ENCODE results near the gene TLDC2.
A peak's percentile ranks its signal among the peaks of the same experiment; 100 is the strongest.
"Not testable (repeated sequence)": the region's sequence is repeated elsewhere in the genome, so short reads cannot be mapped to it uniquely, and the experiment has no call there.

Gene TLDC2

DNA sequence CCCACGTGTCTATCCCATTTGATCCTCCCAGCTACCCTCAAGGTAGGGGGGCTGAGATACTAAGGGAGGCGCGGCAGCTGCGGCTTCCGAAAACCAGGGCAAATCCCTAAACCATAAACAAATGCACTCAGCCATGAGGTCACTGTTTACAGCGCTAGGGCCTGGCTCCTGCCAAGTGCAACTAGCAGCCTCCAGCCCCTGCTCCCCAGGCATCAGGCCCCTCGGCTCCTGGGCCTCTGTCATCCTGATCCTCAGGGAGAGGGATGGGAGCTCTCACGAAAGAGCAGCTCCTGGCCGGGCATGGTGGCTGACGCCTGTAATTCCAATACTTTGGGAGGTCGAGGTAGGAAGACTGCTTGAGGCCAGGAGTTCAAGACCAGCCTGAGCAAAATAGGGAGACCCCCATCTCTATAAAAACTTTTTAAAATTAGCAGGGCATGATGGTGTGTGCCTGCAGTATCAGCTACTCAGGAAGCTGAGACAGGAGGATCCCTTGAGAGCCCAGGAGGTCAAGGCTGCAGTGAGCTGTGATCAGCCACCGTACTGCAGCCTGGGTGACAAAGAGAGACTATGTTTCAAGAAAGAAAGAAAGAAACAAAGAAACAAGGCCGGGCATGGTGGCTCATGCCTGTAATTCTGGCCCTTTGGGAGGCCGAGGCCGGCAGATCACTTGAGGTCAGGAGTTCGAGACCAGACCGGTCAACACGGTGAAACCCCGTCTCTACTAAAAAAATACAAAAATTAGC, 42.5 kb upstream of the TLDC2 start:
- H3K4me3 ChIP-seq (replicated peaks; ENCODE audit: low read depth, low read length) = no peak overlapping the region
- DNase-seq (ENCODE audit: extremely low read depth, low read depth) = no peak
- TF ChIP-seq, protein P1, sequence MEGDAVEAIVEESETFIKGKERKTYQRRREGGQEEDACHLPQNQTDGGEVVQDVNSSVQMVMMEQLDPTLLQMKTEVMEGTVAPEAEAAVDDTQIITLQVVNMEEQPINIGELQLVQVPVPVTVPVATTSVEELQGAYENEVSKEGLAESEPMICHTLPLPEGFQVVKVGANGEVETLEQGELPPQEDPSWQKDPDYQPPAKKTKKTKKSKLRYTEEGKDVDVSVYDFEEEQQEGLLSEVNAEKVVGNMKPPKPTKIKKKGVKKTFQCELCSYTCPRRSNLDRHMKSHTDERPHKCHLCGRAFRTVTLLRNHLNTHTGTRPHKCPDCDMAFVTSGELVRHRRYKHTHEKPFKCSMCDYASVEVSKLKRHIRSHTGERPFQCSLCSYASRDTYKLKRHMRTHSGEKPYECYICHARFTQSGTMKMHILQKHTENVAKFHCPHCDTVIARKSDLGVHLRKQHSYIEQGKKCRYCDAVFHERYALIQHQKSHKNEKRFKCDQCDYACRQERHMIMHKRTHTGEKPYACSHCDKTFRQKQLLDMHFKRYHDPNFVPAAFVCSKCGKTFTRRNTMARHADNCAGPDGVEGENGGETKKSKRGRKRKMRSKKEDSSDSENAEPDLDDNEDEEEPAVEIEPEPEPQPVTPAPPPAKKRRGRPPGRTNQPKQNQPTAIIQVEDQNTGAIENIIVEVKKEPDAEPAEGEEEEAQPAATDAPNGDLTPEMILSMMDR (IDR thresholded peaks at IDR 0.05; ENCODE audit: low read depth, low read length, missing control alignments) = no peak

DNA sequence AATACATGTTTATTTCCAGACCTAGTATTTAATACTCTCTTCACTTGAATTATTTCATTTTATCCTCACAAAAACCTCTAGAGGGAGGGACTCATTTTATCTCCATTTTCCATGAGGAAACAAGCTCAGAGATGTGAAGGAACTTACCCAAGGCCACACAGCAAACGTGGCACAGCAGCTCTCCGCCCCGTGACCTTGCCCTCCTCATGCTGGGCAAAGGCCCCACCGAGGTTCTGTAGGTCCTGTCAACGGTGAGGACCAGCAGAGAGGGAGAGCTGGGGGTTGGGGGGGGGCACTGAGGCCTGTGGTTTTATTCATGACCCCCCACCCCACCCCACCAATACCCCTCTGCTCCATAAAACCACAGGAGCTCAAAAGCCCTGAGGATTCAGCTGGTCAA, 40.9 kb upstream of the TLDC2 start:
- peak overlapping the region; percentile 11; the same call in 1 of the 2 replicates for H3K4me3 ChIP-seq (replicated peaks; ENCODE audit: low read depth, low read length)
- TF ChIP-seq, protein P1 (IDR thresholded peaks at IDR 0.05; ENCODE audit: low read depth, low read length, missing control alignments) = no peak
- no peak for DNase-seq (ENCODE audit: extremely low read depth, low read depth)

DNA sequence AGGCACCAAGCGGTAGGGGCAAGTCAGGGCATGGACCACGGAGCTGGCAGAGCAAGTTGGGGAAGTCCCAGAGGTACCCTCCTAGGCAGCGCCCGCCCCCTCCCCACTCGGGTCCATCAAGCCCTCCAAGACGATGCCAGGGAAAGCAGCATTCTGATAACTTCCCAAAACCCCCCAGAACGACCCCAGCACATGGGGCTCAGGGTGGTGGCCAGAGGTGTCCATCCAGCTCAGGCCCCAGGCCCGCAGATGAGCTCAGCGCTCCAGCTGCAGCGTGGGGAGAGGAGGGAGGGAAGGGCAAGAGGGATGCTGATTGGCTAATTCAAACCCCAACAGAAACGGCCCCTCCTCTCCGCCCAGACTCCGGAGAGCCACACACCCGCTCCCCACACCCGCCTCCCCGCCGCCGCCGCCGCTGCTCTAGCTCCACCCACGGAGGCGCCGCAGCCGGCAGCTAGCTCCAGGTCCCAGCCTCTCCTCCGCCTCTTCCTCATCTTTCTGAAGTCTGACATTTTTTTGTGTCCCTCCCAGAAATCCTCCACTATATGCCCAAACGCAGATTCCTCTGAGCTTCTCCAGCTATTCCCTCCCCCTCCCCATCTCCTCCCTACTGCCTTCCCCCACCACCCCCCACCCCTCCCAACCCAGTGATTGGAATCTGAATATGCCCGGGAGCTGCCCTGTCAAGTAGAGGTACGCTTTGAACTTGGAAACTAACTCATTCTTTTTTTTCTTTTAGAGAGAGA, 40.3 kb upstream of the TLDC2 start:
- DNase-seq (ENCODE audit: extremely low read depth, low read depth) = peak; percentile 89
- TF ChIP-seq, protein P1 (IDR thresholded peaks at IDR 0.05; ENCODE audit: low read depth, low read length, missing control alignments) = no peak
- H3K4me3 ChIP-seq (replicated peaks; ENCODE audit: low read depth, low read length) = peak overlapping the region; percentile 11; the same call in 1 of the 2 replicates

DNA sequence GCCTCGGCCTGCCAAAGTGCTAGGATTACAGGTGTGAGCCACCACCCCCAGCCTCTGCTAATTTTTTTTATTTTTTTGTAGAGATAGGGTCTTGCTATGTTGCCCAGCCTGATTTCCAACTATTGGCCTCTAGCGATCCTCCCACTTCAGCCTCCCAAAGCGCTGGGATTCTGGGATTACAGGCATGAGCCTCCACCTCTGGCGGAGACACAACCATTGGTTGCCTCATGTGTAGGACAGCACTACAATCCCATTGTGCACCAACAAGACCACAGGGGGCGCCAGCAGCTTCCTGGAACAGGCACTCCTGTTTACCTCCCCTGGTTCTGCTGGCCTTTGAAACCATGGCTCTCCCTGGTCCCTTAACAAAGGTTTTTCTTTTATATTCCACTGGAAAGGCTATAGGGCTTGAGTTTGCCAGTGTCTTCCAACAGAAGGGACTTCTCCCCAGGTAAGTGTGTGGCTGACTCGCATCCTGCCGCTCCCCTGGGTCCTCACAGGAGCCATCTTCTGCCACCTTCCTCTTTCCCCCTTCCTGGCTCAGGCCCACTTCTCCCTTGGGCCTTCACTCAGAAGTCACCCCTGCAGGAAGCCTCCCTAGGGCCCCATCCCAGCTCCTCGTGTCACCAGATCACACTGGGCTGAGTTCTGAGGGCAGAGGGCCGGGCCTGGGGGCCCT, 39.2 kb upstream of the TLDC2 start:
- no peak overlapping the region for H3K4me3 ChIP-seq (replicated peaks; ENCODE audit: low read depth, low read length)
- no peak for DNase-seq (ENCODE audit: extremely low read depth, low read depth)
- TF ChIP-seq, protein P1 (IDR thresholded peaks at IDR 0.05; ENCODE audit: low read depth, low read length, missing control alignments) = peak; percentile 70

DNA sequence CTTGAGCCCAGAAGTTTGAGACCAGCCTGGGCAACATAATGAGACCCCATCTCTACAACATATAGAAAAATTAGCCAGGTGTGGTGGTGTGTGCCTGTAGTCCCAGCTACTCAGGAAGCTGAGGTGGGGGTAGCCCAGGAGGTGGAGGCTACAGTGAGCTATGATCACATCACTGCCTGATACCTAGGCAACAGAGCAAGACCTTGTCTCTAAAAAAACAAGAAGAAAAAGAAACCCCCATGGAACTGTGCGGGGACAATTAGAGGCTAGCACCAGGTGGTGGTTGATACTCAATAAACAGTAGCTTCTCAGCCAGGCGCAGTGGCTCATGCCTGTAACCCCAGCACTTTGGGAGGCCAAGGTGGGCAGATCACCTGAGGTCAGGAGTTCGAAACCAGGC, 37.6 kb upstream of the TLDC2 start:
- H3K4me3 ChIP-seq (replicated peaks; ENCODE audit: low read depth, low read length); DNase-seq (ENCODE audit: extremely low read depth, low read depth): not testable (repeated sequence)

DNA sequence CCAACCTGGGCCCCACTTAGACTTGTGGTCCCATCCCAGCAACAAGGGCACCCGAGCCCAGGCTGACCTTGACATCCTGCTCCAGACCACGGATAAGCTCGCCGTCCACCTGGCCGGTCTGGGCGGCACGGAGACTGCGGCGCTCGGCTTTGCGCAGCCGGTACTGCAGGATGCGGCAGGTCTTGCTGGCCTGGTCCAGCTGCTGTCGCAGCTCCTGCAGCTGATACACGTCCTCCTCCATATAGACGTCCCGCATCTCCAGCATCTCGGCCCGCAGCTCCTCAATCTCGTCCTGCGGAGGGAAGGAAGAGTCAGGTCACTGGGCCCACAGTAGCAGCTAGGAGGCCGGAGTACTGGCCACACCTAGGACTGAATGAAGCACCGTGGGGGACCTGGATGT, 36.8 kb upstream of the TLDC2 start:
- TF ChIP-seq, protein P1 (IDR thresholded peaks at IDR 0.05; ENCODE audit: low read depth, low read length, missing control alignments) = no peak
- H3K4me3 ChIP-seq (replicated peaks; ENCODE audit: low read depth, low read length) = no peak overlapping the region
- no peak for DNase-seq (ENCODE audit: extremely low read depth, low read depth)

DNA sequence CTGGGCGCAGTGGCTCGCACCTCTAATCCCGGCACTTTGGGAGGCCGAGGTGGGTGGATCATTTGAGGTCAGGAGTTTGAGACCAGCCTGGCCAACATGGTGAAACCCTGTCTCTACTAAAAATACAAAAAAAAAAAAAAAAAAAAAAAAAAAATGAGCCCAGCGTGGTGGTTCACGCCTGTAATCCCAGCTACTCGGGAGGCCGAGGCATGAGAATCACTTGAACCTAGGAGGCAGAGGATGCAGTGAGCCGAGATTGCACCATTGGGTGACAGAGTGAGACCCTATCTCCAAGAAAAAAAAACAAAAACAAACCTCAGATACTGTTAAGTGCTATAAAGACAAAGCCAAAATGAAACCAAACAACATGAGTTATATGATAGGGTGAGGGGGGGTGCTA, 34.9 kb upstream of the TLDC2 start:
- not testable (repeated sequence) for H3K4me3 ChIP-seq (replicated peaks; ENCODE audit: low read depth, low read length); DNase-seq (ENCODE audit: extremely low read depth, low read depth)

Data from HFF-Myc (cell line).